T-helper 2 cell treated with Interferon-gamma antibody and Interleukin-4, amounts not matched to agents 100 ng/mL and 5 ng/mL, for 36 hours (primary cell): ENCODE measurements around the gene SRP9. TPM values are rescaled to one million over a fixed set of nuclear protein-coding genes. Genes with fewer than 3 reads are reported as not detected.

Experiments used
- intact Hi-C: fragments of 100-400 bp; cut with micrococcal nuclease; formaldehyde crosslinking; loops from one replicate; pipeline ENCODE4 v1.15.1; 2023
- total RNA-seq: library from RNA; stranded (reverse); gene quantifications from 2 replicates; pipeline ENCODE4 v1.2.3, GENCODE V29; 2022

Gene SRP9, protein sequence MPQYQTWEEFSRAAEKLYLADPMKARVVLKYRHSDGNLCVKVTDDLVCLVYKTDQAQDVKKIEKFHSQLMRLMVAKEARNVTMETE
- total RNA-seq: 230 and 238 TPM in 2 replicates

GRCh38 chr1:225777583-225778336 lies at the start of gene SRP9:
SRP9 (plus strand) TSS chr1:225777826; CDS start chr1:225777941, 115 bp downstream.
- intact Hi-C loops: loop anchor here (1.0 to 10.0 kb wide), 14 partner anchors 33 to 1155 kb away; partner anchors contain the start of genes EPHX1, H3-3A, LBR and PARP1

GRCh38 chr1:225731491-225731890 lies 46.1 kb upstream of the SRP9 start:
- intact Hi-C loops: no loop called here

DNA sequence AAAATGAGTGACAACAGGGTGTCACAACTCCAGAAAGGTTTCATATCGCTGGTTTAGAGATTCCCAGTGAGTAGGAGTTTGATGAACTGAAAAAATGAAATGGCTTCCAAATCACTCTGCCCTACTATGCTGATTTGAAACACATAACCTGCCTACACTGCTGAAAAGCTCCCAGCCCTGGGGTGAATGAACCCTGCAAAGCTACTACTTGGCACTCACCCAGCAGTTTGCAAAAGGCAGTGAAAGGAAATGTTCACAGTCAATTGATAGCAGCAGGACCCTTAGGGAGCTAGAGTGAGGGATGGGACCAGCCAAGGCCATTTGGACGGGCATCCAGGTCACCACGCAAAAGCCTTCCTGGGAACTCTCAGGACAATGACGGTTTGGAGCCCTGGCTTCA lies 44.4 kb upstream of the SRP9 start:
- intact Hi-C loops: no loop called here

GRCh38 chr1:225735252-225736149 lies 42.1 kb upstream of the SRP9 start:
- intact Hi-C loops: no loop called here

GRCh38 chr1:225736437-225737098 lies 41.1 kb upstream of the SRP9 start:
- intact Hi-C loops: no loop called here

DNA sequence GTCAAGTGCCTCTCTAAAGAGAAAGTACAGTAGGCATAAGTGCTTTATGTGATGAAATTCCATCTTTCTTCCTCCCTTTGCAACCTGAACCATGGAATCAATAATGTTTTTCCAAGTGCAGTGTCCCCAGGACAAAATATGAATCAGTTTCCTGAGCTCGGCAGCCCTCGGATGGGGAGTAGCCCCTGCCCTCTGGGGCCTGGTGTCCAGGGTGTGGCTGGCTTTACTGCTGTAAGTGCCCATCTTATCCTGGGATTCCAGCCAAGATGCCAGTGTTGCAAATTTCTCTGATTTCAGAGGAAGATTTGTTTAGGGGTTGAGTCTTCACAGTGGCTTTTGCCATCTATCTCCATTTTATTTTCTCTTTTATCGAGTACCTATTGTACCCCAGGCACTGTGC lies 40.5 kb upstream of the SRP9 start:
- intact Hi-C loops: no loop called here

DNA sequence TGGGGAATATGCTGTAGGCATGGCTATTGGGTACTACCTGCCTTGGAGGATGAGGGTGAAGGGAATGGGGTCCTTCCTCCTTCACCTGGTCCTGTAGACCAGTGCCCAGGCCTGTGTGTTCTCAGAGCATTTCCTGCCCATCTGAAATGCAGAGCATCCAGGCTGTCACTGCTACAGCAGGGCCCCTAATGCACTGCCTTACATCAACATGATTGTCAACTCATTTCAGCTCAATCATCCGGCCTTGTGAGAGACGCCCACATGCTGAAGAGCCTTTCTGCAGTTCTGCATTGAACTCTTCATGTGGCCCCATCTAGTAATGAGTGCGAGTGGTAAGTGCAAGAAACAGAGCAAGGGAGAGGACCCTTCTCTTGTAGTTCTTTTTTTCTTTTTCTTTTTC lies 39.8 kb upstream of the SRP9 start:
- intact Hi-C loops: no loop called here

- intact Hi-C loops: no loop called here
Observed at GRCh38 chr1:225738763-225739162, 38.9 kb upstream of the SRP9 start.

DNA sequence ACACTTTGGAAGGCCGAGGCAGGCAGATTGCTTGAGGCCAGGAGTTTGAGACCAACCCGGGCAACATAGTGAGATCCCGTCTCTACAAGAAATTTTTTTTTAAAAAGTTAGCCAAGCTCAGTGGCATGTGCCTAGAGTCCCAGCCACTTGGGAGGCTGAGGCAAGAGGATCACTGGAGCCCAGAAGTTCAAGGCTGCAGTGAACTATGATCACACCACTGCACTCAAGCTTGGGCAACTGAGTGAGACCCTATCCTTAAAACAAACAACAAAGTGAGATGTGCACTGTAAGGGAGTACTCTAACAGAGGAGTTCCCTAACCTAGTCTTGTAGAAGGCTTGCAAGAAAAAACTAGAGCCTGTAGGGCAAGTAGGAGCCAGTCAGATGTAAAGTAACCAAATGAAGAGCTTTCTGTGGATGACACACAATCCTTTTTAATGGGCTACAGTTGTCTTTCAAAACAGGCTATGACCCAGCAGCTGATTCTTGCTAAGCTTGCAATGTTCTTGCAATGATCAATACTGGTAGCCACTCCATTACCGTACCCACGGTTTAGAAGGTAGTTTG lies 38.0 kb upstream of the SRP9 start:
- intact Hi-C loops: no loop called here

- intact Hi-C loops: no loop called here
Observed at GRCh38 chr1:225744745-225745144, 32.9 kb upstream of the SRP9 start.

- intact Hi-C loops: no loop called here
Observed at GRCh38 chr1:225745273-225745672, 32.4 kb upstream of the SRP9 start.

GRCh38 chr1:225746361-225747179 lies 31.1 kb upstream of the SRP9 start:
- intact Hi-C loops: no loop called here

- intact Hi-C loops: no loop called here
Observed at GRCh38 chr1:225747566-225747965, 30.1 kb upstream of the SRP9 start.

- intact Hi-C loops: no loop called here
Observed at GRCh38 chr1:225748529-225748928, 29.1 kb upstream of the SRP9 start.

GRCh38 chr1:225749706-225750105 lies 27.9 kb upstream of the SRP9 start:
- intact Hi-C loops: no loop called here

DNA sequence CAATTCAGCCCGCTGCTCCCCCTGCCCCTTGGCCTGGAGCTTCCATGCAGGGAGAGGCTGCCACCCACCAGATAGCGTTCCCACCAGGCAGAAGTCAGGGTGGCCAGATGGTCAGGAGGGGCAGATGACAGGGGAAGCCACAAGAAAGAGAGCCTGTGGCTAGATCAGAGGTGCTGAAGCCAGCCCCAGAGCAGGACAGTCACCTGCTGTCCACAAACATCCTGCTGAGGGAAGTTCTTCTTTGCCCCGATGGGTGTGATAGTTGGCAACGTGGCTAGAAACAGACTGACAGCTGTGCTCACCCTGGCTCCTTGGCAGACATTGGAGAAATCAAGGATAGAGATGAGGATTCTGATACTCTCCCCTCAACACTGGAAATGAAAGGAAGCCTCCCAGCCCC lies 27.2 kb upstream of the SRP9 start:
- intact Hi-C loops: no loop called here

GRCh38 chr1:225750875-225751824 lies 26.5 kb upstream of the SRP9 start:
- intact Hi-C loops: no loop called here

DNA sequence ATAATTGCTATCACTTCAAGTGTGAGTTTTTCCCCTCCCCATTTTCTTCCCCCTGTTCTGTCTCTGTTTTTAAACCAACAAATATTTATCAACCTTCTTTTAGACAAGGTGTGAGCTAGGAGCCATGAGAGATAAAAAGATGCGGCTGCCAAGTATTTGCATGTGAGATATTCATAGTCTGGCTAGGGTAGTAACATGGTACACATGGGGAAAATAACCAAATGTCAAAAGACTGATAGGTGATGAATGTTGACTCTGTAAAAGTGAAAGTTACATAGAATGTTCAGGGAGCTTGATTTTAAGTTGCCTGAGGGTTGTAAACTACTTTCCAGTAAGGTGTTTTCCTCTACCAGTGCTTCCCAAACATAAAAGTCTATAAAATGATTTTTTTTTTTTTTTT lies 25.4 kb upstream of the SRP9 start:
- intact Hi-C loops: no loop called here

DNA sequence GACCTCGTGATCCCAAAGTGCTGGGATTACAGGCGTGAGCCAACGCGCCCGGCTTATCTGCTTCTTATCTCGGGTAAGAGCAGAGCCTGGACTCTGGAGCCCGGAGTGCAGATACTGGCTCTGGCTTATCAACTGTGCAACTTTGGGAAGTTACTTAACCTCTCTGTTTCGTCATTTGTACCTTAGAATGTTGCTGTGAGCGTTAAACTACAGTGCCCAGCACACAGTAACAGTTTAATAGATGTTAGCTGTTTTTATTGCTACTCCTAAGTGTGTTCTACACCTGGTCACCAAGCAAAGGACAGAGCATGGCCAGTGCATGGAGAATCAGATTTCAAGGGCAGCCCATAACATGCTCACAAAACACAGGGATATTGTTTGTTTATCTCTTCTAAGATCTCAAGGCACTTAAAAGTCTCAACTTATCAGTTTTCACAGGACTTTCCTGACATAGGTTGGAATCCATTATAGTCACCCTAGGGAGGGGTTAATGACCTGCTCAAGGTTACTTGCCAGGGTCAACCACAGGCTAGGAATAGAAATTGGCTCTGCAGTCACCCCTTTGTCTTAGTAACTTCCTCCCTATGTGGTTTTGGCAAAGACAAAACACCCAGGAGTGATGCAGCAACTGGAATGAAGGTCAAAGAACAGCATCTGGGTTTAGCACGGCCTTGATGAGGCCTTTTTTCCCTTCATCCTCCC lies 22.5 kb upstream of the SRP9 start:
- intact Hi-C loops: no loop called here
